Measurements from ENCODE around the gene OR2L8.

DNA sequence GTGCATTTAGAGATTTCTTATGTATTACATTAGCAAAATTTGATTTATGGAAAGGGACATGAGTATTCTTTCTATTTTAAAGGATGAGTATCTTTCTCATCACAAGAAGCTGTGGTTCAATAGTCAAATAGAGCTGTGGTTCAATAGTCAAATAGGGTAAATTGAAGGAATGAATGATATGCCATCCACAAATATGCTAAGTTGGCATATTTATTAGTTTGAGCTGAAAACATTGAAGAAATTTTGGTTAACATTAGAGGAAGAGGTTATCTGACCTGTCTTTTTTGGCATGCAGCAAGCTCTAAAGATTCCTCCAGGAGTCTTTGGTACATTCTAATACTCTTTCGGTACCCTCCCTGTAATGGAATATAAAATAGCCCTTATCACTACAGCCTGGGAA, 4.8 kb downstream of the OR2L8 start:
- TF ChIP-seq, protein P1, sequence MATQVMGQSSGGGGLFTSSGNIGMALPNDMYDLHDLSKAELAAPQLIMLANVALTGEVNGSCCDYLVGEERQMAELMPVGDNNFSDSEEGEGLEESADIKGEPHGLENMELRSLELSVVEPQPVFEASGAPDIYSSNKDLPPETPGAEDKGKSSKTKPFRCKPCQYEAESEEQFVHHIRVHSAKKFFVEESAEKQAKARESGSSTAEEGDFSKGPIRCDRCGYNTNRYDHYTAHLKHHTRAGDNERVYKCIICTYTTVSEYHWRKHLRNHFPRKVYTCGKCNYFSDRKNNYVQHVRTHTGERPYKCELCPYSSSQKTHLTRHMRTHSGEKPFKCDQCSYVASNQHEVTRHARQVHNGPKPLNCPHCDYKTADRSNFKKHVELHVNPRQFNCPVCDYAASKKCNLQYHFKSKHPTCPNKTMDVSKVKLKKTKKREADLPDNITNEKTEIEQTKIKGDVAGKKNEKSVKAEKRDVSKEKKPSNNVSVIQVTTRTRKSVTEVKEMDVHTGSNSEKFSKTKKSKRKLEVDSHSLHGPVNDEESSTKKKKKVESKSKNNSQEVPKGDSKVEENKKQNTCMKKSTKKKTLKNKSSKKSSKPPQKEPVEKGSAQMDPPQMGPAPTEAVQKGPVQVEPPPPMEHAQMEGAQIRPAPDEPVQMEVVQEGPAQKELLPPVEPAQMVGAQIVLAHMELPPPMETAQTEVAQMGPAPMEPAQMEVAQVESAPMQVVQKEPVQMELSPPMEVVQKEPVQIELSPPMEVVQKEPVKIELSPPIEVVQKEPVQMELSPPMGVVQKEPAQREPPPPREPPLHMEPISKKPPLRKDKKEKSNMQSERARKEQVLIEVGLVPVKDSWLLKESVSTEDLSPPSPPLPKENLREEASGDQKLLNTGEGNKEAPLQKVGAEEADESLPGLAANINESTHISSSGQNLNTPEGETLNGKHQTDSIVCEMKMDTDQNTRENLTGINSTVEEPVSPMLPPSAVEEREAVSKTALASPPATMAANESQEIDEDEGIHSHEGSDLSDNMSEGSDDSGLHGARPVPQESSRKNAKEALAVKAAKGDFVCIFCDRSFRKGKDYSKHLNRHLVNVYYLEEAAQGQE (tag by site-specific recombination; IDR thresholded peaks at IDR 0.05) = no peak
- TF ChIP-seq ZSCAN30 (tag by site-specific recombination; IDR thresholded peaks at IDR 0.05) (no peak), ZNF837 (tag by site-specific recombination; IDR thresholded peaks at IDR 0.05) (no peak), ZNF843 (tag by site-specific recombination; IDR thresholded peaks at IDR 0.05) (no peak)
- TF ChIP-seq, protein P2, sequence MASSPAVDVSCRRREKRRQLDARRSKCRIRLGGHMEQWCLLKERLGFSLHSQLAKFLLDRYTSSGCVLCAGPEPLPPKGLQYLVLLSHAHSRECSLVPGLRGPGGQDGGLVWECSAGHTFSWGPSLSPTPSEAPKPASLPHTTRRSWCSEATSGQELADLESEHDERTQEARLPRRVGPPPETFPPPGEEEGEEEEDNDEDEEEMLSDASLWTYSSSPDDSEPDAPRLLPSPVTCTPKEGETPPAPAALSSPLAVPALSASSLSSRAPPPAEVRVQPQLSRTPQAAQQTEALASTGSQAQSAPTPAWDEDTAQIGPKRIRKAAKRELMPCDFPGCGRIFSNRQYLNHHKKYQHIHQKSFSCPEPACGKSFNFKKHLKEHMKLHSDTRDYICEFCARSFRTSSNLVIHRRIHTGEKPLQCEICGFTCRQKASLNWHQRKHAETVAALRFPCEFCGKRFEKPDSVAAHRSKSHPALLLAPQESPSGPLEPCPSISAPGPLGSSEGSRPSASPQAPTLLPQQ (tag by site-specific recombination; IDR thresholded peaks at IDR 0.05) = no peak
- TF ChIP-seq, protein P3, sequence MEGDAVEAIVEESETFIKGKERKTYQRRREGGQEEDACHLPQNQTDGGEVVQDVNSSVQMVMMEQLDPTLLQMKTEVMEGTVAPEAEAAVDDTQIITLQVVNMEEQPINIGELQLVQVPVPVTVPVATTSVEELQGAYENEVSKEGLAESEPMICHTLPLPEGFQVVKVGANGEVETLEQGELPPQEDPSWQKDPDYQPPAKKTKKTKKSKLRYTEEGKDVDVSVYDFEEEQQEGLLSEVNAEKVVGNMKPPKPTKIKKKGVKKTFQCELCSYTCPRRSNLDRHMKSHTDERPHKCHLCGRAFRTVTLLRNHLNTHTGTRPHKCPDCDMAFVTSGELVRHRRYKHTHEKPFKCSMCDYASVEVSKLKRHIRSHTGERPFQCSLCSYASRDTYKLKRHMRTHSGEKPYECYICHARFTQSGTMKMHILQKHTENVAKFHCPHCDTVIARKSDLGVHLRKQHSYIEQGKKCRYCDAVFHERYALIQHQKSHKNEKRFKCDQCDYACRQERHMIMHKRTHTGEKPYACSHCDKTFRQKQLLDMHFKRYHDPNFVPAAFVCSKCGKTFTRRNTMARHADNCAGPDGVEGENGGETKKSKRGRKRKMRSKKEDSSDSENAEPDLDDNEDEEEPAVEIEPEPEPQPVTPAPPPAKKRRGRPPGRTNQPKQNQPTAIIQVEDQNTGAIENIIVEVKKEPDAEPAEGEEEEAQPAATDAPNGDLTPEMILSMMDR (tag by site-specific recombination; IDR thresholded peaks at IDR 0.05) = no peak
